Measurements from ENCODE around the gene APC2.

DNA sequence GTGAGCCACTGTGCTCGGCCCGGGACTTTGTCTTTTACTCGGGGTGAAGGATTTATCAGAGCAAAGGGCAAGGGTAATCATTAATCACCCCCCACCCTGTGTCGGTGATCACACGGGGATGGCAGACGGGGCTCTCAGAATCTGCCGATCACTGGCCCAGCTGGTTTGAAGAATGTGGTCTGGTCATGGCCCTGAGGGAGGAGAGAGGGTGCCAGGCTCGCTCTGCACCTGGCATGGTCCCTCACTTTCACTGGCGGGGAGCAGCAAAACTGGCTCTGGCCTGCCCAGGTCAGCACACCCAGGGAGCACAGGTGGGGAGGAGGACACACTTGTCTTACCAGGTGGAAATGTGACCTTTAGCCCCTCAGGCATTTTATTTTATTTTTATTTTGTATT is 51.3 kb downstream of the APC2 start:
- TF ChIP-seq, protein P1, sequence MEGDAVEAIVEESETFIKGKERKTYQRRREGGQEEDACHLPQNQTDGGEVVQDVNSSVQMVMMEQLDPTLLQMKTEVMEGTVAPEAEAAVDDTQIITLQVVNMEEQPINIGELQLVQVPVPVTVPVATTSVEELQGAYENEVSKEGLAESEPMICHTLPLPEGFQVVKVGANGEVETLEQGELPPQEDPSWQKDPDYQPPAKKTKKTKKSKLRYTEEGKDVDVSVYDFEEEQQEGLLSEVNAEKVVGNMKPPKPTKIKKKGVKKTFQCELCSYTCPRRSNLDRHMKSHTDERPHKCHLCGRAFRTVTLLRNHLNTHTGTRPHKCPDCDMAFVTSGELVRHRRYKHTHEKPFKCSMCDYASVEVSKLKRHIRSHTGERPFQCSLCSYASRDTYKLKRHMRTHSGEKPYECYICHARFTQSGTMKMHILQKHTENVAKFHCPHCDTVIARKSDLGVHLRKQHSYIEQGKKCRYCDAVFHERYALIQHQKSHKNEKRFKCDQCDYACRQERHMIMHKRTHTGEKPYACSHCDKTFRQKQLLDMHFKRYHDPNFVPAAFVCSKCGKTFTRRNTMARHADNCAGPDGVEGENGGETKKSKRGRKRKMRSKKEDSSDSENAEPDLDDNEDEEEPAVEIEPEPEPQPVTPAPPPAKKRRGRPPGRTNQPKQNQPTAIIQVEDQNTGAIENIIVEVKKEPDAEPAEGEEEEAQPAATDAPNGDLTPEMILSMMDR (IDR thresholded peaks at IDR 0.05): no peak
- no peak for TF ChIP-seq POLR2A (IDR thresholded peaks at IDR 0.05)

All from lower leg skin (tissue), 3 donors.